Transverse colon (tissue), 3 donors: ENCODE results near the gene MTG2.

Source experiments
- POLR2A ChIP-seq: fragments of 450-650 bp; IDR thresholded peaks from one replicate; pipeline ENCODE4 v1.6.1; 2016; ENCODE audit warnings: antibody characterized with exemption, mild to moderate bottlenecking, moderate library complexity
- TF ChIP-seq, protein P1 (sequence below), 5 experiments: fragments of 200-600 bp in 3 of 5; fragments of 450-650 bp in 2 of 5; sonication (generic) in 3 of 5; IDR thresholded peaks; 1 replicate in 2 of 5; 2 replicates in 3 of 5; pipeline ENCODE4 v1.5.1; 2016 to 2017; ENCODE audit warnings: antibody characterized with exemption in 5 of 5, inconsistent platforms in 3 of 5, mild to moderate bottlenecking in 2 of 5, moderate library complexity in 1 of 5

DNA sequence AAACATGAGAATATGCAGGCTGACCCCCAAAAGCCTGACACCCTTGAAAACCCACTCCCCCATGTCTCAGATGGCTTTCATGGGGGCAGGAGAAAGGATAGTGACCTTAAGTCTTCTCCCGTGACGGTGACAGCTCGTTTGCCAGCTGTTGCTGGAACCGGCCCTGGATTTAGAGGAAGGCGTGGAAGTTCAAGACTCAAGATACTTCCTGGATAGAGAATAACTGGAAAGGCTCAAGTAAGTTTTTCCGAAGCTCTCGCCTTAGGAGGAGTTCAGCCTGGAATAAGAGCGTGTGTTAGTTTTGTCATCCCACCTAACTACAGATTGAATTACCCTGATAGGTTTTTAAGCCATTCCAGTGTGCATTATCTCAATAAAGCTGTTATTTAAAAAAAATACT is 11.6 kb upstream of the MTG2 start:
- TF ChIP-seq, protein P1, sequence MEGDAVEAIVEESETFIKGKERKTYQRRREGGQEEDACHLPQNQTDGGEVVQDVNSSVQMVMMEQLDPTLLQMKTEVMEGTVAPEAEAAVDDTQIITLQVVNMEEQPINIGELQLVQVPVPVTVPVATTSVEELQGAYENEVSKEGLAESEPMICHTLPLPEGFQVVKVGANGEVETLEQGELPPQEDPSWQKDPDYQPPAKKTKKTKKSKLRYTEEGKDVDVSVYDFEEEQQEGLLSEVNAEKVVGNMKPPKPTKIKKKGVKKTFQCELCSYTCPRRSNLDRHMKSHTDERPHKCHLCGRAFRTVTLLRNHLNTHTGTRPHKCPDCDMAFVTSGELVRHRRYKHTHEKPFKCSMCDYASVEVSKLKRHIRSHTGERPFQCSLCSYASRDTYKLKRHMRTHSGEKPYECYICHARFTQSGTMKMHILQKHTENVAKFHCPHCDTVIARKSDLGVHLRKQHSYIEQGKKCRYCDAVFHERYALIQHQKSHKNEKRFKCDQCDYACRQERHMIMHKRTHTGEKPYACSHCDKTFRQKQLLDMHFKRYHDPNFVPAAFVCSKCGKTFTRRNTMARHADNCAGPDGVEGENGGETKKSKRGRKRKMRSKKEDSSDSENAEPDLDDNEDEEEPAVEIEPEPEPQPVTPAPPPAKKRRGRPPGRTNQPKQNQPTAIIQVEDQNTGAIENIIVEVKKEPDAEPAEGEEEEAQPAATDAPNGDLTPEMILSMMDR (IDR thresholded peaks at IDR 0.05) = no peak
- TF ChIP-seq POLR2A = no peak
